Liver (tissue), 3 donors: ENCODE data around the gene RNF38.
"Not testable (repeated sequence)": the region's sequence is repeated elsewhere in the genome, so short reads cannot be mapped to it uniquely, and the experiment has no call there.

Experiments used
- ATF3 ChIP-seq: IDR thresholded peaks from 2 replicates; pipeline ENCODE4 v1.6.1; 2016; ENCODE audit warnings: antibody characterized with exemption
- CTCF ChIP-seq: fragments of 150-350 bp; IDR thresholded peaks from 2 replicates; pipeline ENCODE4 v1.5.1; 2017; ENCODE audit warnings: improper control_type of control experiment, low read depth, low read length; ENCODE audit not compliant: missing input control
- EGR1 ChIP-seq, 2 donors: IDR thresholded peaks; 2 replicates each; pipeline ENCODE4 v1.6.1; 2016 to 2018; ENCODE audit warnings: antibody characterized with exemption in 2 of 2, low read depth in 2 of 2
- HNF4A ChIP-seq, 2 donors: conservative IDR thresholded peaks; 2 replicates each; pipeline ENCODE4 v1.6.1; 2016; ENCODE audit warnings: antibody characterized with exemption in 2 of 2, mild to moderate bottlenecking in 2 of 2
- JUND ChIP-seq, 2 donors: IDR thresholded peaks; 2 replicates each; pipeline ENCODE4 v1.6.1; 2016; ENCODE audit warnings: antibody characterized with exemption in 2 of 2
- MAX ChIP-seq: IDR thresholded peaks from 2 replicates; pipeline ENCODE4 v1.6.1; 2016; ENCODE audit warnings: antibody characterized with exemption
- REST ChIP-seq: IDR thresholded peaks from 2 replicates; pipeline ENCODE4 v1.6.1; 2016; ENCODE audit warnings: antibody characterized with exemption, mild to moderate bottlenecking
- TAF1 ChIP-seq: conservative IDR thresholded peaks from 2 replicates; pipeline ENCODE4 v1.6.1; 2016; ENCODE audit warnings: antibody characterized with exemption, mild to moderate bottlenecking
- YY1 ChIP-seq: IDR thresholded peaks from 2 replicates; pipeline ENCODE4 v1.6.1; 2016; ENCODE audit warnings: antibody characterized with exemption, mild to moderate bottlenecking
- donor health status: healthy.
- donor health status: healthy.

GRCh38 chr9:36294996-36295395, 105.1 kb downstream of the RNF38 start:
- not testable (repeated sequence) for TF ChIP-seq YY1; MAX; CTCF; EGR1 (IDR thresholded peaks at IDR 0.05; ENCODE audit: low read depth in 2 of 2); HNF4A (conservative IDR thresholded peaks at IDR 0.05); TAF1; JUND (IDR thresholded peaks at IDR 0.05); ATF3; REST
